Fibroblast of the aortic adventitia (primary cell): ENCODE data around the gene AFAP1. TPM values are rescaled to one million over a fixed set of nuclear protein-coding genes. Genes with fewer than 3 reads are reported as not detected.

Experiments used
- DNase-seq: peaks from one replicate; pipeline ENCODE4 v3.0.0-alpha.2; 2010; ENCODE audit warnings: low read depth
- H3K4me3 ChIP-seq: 2 replicates; pipeline ENCODE4 v1.5.1; 2011; ENCODE audit warnings: low read depth, mild to moderate bottlenecking, control low read depth, low read length, moderate library complexity
- CTCF ChIP-seq: IDR thresholded peaks from 2 replicates; pipeline ENCODE4 v1.5.1; 2011; ENCODE audit warnings: mild to moderate bottlenecking, low read length, control low read depth, inconsistent platforms; ENCODE audit not compliant: insufficient read depth
- total RNA-seq: library from RNA; depleted of rRNA; stranded (reverse); fragments of >200 nt; gene quantifications from 2 replicates; pipeline ENCODE4 v1.2.3, GENCODE V29; 2012; ENCODE audit warnings: low replicate concordance

AFAP1 gene
- total RNA-seq, 1 donor = 66.0 TPM

GRCh38 chr4:7757501-7758471 lies 181.9 kb downstream of the AFAP1 start:
- no peak overlapping the region for H3K4me3 ChIP-seq
- no peak for TF ChIP-seq CTCF
- no peak for DNase-seq

GRCh38 chr4:7756561-7757355 lies 182.9 kb downstream of the AFAP1 start:
- no peak overlapping the region for H3K4me3 ChIP-seq
- no peak for DNase-seq
- TF ChIP-seq CTCF = no peak

- DNase-seq = no peak
- no peak for TF ChIP-seq CTCF
- H3K4me3 ChIP-seq = no peak overlapping the region
Measured at GRCh38 chr4:7756071-7756470, 183.6 kb downstream of the AFAP1 start.

GRCh38 chr4:7755561-7755960 lies 184.1 kb downstream of the AFAP1 start:
- TF ChIP-seq CTCF = no peak
- no peak overlapping the region for H3K4me3 ChIP-seq
- no peak for DNase-seq

- H3K4me3 ChIP-seq = no peak overlapping the region
- DNase-seq = no peak
- no peak for TF ChIP-seq CTCF
Measured at GRCh38 chr4:7754565-7755262, 184.9 kb downstream of the AFAP1 start.

- no peak for TF ChIP-seq CTCF
- DNase-seq = no peak
- no peak overlapping the region for H3K4me3 ChIP-seq
Measured at GRCh38 chr4:7753931-7754465, 185.7 kb downstream of the AFAP1 start.
